OCI-LY7 (cell line): ENCODE data around the gene SND1. TPM values are rescaled to one million over a fixed set of nuclear protein-coding genes. Genes with fewer than 3 reads are reported as not detected.

Source experiments
- BruUV-seq: library from RNA; stranded (reverse); fragments of 400-500 nt; replicated peaks from 2 replicates; lab custom pipeline; 2021; lab: Mats Ljungman, UMichigan
- CTCF ChIA-PET: fragments of 300-600 bp; sonication (Branson Sonifier 250); formaldehyde crosslinking; loops from one replicate; lab custom pipeline; 2022; ENCODE audit warnings: antibody characterized with exemption; ENCODE audit not compliant: unreplicated experiment; lab: Charles Lee
- POLR2A ChIA-PET: fragments of 300-600 bp; sonication (Branson Sonifier 250); formaldehyde crosslinking; loops from one replicate; lab custom pipeline; 2022; ENCODE audit warnings: antibody characterized with exemption; lab: Charles Lee
- DNase-seq: peaks from one replicate; pipeline ENCODE4 v3.0.0-alpha.2; 2015; ENCODE audit warnings: low spot score
- H2AFZ ChIP-seq: fragments of 200-600 bp; sonication (generic), shearing (Covaris generic); 2 replicates; pipeline ENCODE4 v1.6.1; 2014; ENCODE audit warnings: mild to moderate bottlenecking, antibody characterized with exemption, low read length, moderate library complexity
- H3K27ac ChIP-seq: fragments of 200-600 bp; sonication (generic); 2 replicates; pipeline ENCODE4 v1.5.1; 2014; ENCODE audit warnings: mixed run types, low read depth, mild to moderate bottlenecking, moderate library complexity, low read length, inconsistent platforms; ENCODE audit not compliant: poor library complexity, severe bottlenecking
- H3K36me3 ChIP-seq: fragments of 200-600 bp; sonication (generic); 2 replicates; pipeline ENCODE4 v1.6.1; 2014; ENCODE audit warnings: mild to moderate bottlenecking, antibody characterized with exemption, low read length, moderate library complexity, mixed read lengths; ENCODE audit not compliant: insufficient read depth
- H3K4me1 ChIP-seq: fragments of 200-600 bp; sonication (generic); 2 replicates; pipeline ENCODE4 v1.5.1; 2014; ENCODE audit warnings: mild to moderate bottlenecking, low read length; ENCODE audit not compliant: insufficient read depth, poor library complexity, severe bottlenecking
- H3K4me2 ChIP-seq: fragments of 200-600 bp; sonication (generic); 2 replicates; pipeline ENCODE4 v1.6.1; 2014; ENCODE audit warnings: mild to moderate bottlenecking, low read length
- H3K4me3 ChIP-seq: fragments of 200-600 bp; sonication (generic); 2 replicates; pipeline ENCODE4 v1.5.1; 2014; ENCODE audit warnings: mild to moderate bottlenecking, low read depth, low read length; ENCODE audit not compliant: poor library complexity, severe bottlenecking
- H3K79me2 ChIP-seq: fragments of 200-600 bp; sonication (generic); 2 replicates; pipeline ENCODE4 v1.6.1; 2016; ENCODE audit warnings: low read depth, mild to moderate bottlenecking, low read length, moderate library complexity, mixed read lengths; ENCODE audit not compliant: insufficient read depth
- H3K9me2 ChIP-seq: fragments of 200-600 bp; sonication (generic); 2 replicates; pipeline ENCODE4 v1.6.1; 2016; ENCODE audit warnings: mild to moderate bottlenecking, low read length, mixed read lengths; ENCODE audit not compliant: insufficient read depth
- H3K9me3 ChIP-seq: fragments of 200-600 bp; sonication (generic); 2 replicates; pipeline ENCODE4 v1.6.1; 2014; ENCODE audit warnings: mild to moderate bottlenecking, mixed run types, low read length, mixed read lengths
- H4K20me1 ChIP-seq: fragments of 200-600 bp; sonication (generic); 2 replicates; pipeline ENCODE4 v1.6.1; 2014; ENCODE audit warnings: mild to moderate bottlenecking, antibody characterized with exemption, low read length, moderate library complexity, mixed read lengths; ENCODE audit not compliant: insufficient read depth
- CTCF ChIP-seq: fragments of 200-600 bp; sonication (generic); conservative IDR thresholded peaks from 2 replicates; pipeline ENCODE4 v1.5.1; 2014; ENCODE audit warnings: mild to moderate bottlenecking, antibody characterized with exemption, low read length, moderate library complexity, mixed read lengths
- EZH2phosphoT487 ChIP-seq: fragments of 200-600 bp; sonication (generic); IDR thresholded peaks from 2 replicates; pipeline ENCODE4 v1.6.1; 2018; ENCODE audit warnings: low read depth, borderline replicate concordance, mild to moderate bottlenecking, mixed run types, antibody characterized with exemption, low read length, moderate library complexity, mixed read lengths
- intact Hi-C: fragments of 100-400 bp; cut with micrococcal nuclease; formaldehyde crosslinking; loops from one replicate; pipeline ENCODE4 v1.10.0; 2022; ENCODE audit not compliant: unreplicated experiment
- total RNA-seq, 2 experiments: library from RNA; depleted of rRNA in 1 of 2; stranded (reverse); fragments of >200 nt in 1 of 2; shearing (Covaris generic) in 1 of 2; gene quantifications; 2 replicates each; pipeline ENCODE4 v1.2.3, GENCODE V29; 2014 to 2022

SND1 gene
- total RNA-seq, 2 experiments from 2014 or later, result 111 to 221 TPM

GRCh38 chr7:127816354-127817190, 164.6 kb downstream of the SND1 start:
- Histone ChIP-seq H3K4me2 (no peak overlapping the region), H4K20me1 (no peaks in the 10 kb centered on the region; the same call in 1 of the 2 replicates), H3K36me3 (peaks cover 17% of the 10 kb centered on the region), H2AFZ (no peak overlapping the region), H3K4me3 (no peak overlapping the region), H3K9me2 (no peaks in the 10 kb centered on the region), H3K4me1 (no peaks in the 10 kb centered on the region), H3K27ac (no peak overlapping the region), H3K9me3 (no peaks in the 10 kb centered on the region), H3K79me2 (peaks cover 5% of the 10 kb centered on the region; the same call in 1 of the 2 replicates)
- no TSS peak for BruUV-seq
- intact Hi-C loops, result no loop called here
- CTCF ChIA-PET, result no interaction called here
- POLR2A ChIA-PET, result interaction anchor here (0.7 to 1.5 kb wide), 5 partner anchors 11 to 1108 kb away, joined by 3 to 11 read pairs (median 4); no protein-coding TSS in a partner anchor
- TF ChIP-seq CTCF (no peak), EZH2phosphoT487 (no peak)
- DNase-seq, result no peak

DNA sequence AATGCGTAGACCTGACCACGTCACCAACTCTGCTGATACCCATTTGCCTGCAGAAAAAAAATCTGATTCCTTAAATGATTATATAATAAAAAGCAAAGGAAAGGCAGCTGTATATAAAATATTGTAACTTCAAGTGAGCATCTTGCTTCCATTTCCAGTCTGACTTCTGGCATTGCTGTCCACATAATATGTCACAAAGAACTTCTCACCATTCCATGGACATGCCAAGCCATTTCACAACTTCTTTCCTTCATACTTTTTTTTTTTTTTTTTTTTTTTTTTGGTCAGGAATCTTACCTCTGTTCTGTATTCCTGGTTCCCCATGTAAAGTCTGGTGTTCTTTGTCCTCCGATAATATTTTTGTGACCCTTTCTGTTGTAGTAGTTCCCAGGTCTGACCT, 165.5 kb downstream of the SND1 start:
- DNase-seq, result no peak
- H3K9me2 ChIP-seq, result no peaks in the 10 kb centered on the region
- no peaks in the 10 kb centered on the region for H3K9me3 ChIP-seq
- BruUV-seq, result no TSS peak
- H3K79me2 ChIP-seq, result peaks cover 5% of the 10 kb centered on the region; the same call in 1 of the 2 replicates
- intact Hi-C loops, result no loop called here
- no peaks in the 10 kb centered on the region; the same call in 1 of the 2 replicates for H4K20me1 ChIP-seq
- ChIA-PET CTCF (no interaction called here), POLR2A (interaction anchor here (0.6 to 1.5 kb wide), 4 partner anchors 27 to 1108 kb away, joined by 3 to 11 read pairs (median 4); no protein-coding TSS in a partner anchor)
- H3K27ac ChIP-seq, result no peak overlapping the region
- H2AFZ ChIP-seq, result no peak overlapping the region
- H3K4me3 ChIP-seq, result no peak overlapping the region
- peaks cover 14% of the 10 kb centered on the region for H3K36me3 ChIP-seq
- no peak overlapping the region for H3K4me2 ChIP-seq
- TF ChIP-seq EZH2phosphoT487, result no peak
- no peak for TF ChIP-seq CTCF
- peaks cover under 1% of the 10 kb centered on the region for H3K4me1 ChIP-seq
